COLO668 (cell line): Measurements from ENCODE around the gene MTURN.
"Not testable (repeated sequence)": the region's sequence is repeated elsewhere in the genome, so short reads cannot be mapped to it uniquely, and the experiment has no call there.

Experiments used
- DNase-seq: peaks from one replicate; lab custom pipeline; 2025; ENCODE audit not compliant: unreplicated experiment; lab: John Stamatoyannopoulos, UW

The MTURN gene

DNA sequence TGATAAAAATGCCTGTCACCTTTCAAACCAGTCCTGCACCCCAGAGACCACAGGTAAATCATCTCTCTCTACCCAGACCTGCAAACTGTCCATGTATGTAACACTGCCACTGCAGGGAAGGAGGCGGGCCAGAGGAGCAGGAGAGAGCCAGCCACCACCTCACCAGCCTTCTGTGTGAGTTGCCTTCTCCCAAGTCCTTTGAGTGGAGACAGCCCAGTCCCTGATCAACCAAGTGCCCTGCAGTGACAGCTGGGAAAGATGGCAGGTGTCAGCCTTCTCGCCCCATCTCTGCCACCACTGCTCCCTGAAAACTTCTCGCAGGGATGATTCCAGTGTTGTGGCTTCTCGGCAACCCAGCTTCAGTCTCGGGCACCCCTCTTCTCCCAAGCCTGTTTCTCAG is 42.4 kb downstream of the MTURN start:
- DNase-seq = no peak

DNA sequence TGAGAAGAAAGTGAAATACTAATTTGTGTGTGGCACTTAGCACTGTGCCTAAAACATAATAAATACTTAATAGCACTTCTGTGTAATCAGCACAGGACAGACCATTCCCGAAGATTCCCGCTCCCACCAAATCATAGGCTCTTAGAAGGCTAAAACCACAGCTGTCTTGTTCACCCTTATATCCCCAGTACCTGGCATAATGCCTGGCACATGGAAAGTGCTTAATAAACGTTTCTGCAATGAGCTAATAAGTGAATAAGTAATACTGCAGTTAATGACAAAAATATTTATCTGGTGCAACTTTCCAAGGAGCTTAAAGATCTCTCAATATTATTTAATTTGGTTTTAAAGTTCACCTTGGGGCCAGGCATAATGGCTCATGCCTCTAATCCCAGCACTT is 43.2 kb downstream of the MTURN start:
- no peak for DNase-seq

DNA sequence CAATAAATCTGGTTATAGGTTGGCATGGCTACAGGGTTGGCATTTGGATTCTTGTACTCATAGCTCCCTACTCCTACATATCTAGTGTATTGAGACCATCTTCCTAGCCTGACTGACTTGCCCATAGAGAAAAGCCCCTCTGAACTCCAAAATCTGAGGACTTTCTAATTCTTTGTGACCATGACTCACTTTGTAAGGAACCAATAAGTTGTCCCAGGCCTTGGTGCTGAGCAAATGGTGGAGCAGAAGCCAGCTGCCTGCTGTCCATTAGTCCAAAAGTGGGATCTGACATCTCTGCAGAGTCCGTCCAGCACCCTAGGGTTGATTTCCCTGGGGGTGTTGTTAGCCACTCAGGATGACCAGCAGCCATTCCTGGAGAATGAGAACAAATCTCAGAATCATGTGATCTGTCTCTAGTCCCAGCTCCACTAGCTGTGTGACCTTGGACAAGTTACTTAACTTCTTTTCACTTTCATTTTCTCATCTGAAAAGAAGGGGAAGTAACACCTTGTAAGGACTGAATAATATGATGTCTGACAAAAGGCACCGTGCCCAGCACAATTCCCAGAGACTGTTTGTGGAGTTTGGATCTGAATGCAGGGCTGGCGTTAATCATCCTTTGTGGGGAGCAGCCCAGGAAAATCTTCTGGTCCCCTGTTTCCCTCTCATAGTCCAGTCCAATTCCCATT is 44.1 kb downstream of the MTURN start:
- DNase-seq = no peak

DNA sequence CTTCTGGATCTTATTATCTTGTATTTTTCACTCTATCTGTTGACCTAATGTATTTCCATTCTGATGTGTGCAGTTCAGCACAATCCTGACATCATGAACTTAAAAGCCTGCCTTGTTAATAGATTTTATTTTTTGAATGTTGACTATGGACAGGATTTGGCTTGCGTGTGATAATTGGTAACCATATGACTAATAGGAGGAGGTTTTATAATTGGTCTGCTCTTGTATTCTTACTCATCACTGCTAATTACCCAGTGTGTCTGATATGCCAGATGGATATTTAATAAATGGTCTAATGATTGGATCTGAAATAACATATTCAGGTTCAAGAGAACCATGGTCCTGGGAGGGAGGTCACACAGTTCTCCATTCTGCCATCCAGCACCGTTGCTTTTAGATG is 45.9 kb downstream of the MTURN start:
- DNase-seq = no peak

DNA sequence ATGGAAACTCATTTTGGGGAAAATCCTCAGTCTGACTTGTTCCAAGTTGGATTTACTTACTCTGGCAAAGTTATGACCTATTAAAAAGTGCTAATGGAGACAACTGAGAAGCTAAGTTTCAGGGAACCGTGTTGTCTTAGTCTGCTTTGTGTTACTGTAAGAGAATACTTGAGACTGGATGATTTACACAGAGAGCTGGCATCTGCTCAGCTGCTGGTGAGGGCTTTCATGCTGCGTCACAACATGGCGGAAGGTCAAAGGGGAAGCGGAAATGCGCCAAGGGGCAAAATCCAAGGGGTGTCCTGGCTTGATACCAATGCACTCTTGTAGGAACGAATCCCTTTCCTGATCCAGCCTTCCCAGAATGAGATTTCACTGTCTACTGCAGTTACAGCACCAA is 46.4 kb downstream of the MTURN start:
- no peak for DNase-seq

DNA sequence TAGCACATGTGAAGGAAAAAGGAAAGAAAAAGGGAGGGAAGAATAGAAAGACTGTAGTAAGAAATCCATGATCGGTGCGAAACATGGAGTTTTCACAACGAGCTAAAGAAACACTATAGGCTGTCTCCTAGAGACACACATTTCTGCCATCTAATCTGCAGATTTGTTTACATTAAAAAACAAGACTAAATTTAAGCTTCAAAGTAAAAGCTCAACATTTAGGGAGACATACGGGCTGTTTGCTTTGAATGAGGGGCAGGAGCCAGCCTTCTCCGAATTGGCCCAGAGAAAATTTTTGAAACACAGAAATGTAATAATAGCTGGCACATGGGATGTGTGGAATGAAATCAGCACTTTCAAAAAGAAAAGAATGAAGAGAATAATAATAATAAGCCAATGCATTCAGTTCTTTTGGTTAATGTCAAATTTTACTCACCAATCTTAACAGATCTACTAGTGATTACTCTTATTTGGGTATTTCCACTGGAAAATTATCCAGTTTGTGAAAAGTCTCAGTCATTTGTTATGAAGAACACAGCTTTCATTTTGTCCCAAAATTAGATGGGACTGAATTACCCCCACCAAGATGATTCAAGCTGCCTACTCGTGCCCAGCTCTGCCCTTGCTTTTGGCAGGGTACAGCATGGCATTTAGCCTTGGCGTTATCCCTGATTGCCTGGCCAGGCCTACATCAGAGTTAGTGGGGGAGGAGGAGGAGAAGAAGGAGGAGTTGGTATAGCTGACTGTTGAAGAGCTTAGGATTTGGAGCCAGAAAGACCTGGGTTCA is 47.1 kb downstream of the MTURN start:
- no peak for DNase-seq

DNA sequence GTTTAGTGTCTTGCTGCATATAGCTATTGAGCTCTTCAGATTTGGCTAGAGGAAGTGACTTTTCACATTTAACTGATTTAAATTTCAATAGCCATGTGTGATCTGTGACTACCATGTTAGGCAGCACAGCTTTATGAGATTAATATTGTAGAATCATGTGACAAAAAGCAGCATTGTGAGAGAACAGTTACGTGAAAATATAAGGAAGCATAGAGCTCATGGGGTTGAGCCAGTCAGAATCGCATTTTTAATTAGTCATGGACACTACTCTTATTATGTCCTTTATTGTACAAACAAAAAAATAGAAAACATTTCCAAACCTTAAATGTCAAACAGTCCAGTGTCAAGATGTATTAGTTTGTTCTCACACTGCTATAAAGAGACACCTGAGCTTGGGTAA is 48.0 kb downstream of the MTURN start:
- no peak for DNase-seq

DNA sequence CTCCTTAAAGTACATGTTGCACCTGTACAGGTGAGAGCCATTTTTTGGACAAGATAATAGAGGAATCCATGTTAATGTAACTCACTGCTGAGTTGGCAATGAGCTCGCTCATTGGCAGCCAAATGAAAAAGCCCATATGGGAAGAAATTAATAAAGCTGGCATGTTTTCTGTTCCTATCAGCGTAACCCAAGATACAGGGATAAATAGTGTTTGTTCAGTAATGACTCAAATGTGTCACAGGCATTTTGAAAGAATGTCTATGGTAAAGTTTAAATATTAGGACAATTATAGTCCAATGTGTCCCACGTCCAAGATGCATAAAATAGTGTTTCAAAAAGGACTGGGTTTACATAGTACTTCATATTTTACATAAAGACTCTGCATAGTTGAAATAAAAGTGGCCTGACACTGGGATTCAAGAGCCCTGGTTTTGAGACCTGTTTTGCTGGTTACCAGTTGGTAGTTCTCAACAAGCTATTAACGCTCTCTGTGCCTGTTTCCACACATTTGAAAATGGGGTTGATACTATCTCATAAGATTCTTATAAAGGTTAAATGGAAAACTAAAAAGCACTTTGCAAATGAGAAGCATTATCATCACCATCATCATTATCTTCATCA is 49.1 kb downstream of the MTURN start:
- no peak for DNase-seq

DNA sequence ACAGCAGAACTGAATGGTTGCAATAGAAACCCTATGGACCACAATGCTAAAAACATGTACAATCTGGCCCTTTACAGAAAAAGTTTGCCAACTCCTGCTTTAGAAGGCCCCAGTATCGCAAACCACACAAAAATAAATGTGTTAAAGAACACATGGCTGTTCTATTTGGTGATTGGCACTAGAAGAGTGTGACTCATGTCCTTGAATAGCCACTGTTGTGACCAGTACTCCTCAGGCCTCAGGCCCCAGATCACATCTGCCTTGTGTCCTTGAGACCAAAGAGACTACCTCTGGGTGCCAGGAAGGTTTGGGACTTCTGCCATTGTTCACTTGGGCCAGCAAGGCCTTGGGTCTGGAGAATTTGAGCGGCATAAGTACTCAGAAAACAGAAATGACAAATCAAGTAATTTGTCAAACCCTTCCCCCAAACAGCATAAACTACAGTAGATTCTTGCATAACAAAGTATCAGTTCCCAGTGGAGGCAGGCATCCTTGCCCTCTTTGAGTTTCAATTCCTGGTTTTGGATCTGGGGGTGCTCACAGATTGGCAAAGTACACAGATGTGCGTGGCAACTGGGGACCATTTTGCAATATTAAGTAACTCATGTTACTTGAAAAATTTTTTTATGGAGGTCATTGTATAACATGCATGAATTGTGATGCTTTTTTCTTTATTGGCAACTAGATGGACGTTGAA is 50.2 kb downstream of the MTURN start:
- no peak for DNase-seq

DNA sequence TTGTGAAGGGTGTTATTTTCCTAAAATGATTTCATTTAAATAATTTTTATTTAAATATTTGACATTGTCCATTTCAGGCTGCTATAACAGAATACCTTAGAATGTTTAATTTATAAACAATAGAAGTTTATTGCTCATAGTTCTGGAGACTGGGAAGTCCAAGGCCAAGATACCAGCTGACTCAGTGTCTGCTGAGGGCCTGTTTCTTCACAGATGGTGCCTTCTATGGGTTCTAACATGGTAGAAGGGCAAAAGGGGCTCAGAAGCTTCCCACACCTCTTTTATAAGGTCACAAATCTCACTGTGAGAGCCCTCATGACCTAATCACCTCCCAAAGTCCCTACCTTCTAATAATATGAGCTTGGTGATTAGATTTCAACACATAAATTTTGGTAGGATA is 50.7 kb downstream of the MTURN start:
- no peak for DNase-seq

DNA sequence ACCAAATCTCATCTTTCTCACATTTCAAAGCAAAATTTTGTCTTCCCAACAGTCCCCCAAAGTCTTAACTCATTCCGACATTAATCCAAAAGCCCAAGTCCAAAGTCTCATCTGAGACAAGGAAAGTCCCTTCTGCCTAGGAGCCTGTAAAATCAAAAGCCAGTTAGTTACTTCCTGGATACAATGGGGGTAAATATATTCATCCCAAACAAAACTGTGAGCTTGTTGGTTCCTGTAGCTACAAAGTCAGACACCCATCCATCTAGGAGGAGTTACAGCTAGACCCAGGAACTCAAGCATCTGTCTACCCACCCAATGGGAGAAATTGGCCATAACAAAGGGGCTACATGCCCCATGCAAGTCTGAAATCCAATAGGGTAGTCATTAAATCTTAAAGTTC is 51.9 kb downstream of the MTURN start:
- no peak for DNase-seq

DNA sequence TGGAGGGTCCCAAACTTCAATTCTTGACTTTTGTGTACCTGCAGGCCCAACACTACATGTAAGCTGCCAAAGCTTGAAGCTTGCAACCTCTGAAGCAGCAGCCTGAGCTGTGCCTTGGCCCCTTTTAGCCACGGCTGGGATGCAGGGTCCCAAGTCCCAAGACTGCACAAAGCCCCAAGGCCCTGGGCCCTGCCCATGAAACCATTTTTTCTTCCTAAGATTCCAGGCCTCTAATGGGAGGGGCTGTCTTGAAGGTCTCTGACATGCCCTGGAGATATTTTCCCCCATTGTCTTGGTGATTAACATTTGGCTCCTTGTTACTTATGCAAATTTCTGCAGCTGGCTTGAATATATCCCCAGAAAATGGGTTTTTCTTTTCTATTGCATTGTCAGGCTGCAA is 52.7 kb downstream of the MTURN start:
- DNase-seq = no peak

DNA sequence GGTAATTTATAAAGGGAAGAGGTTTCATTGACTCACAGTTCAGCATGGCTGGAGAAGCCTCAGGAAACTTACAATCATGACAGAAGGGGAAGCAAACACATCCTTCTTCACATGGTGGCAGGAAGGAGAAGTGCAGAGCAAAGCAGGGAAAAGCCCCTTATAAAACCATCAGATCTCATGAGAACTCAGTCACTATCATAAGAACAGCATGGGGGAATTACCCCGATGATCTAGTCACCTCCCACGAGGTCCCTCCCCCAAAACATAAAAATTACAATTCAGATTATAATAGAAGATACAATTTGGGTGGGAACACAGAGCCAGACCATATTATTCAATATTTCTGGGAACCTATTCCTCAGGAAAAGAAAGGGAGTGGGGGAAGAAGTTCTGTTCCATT is 53.6 kb downstream of the MTURN start:
- DNase-seq = not testable (repeated sequence)

DNA sequence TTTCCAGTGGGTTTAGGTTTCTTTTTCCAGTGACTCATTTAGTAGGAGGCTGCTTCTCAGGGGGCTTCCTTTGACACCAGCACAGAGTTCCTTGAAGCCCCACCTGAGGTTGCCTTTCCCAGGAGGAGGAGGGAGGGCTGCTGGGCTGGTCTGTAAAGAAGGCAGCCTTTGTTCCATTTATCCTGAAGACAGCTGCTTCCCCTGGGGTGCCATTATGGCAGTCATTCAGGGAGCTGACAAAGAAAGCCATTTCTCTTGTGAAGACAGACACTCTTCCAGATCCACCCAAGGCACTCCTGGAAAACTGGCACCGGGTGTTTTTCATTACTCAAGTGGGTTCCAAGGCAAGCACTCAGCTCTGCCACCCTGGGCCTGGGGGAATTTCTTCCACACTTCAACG is 54.0 kb downstream of the MTURN start:
- no peak for DNase-seq

DNA sequence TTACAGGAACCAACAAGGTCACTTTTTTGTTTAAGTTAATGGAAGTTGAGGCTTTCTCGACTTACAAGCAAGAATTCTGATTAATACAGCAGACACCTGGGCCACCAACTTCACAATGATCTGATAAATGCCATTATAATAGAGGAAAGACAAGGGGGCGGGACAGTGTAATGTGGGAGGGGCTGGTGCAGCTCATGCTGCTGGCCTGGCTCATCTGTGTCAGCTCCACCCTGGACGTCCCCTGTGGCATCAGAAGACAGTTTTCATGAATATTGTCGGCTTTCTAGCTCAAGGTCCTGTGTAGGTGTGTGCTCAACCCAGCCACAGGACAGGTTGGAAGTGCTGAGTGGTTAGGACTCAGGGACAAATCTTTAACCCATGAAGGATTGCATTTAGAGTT is 57.0 kb downstream of the MTURN start:
- no peak for DNase-seq

DNA sequence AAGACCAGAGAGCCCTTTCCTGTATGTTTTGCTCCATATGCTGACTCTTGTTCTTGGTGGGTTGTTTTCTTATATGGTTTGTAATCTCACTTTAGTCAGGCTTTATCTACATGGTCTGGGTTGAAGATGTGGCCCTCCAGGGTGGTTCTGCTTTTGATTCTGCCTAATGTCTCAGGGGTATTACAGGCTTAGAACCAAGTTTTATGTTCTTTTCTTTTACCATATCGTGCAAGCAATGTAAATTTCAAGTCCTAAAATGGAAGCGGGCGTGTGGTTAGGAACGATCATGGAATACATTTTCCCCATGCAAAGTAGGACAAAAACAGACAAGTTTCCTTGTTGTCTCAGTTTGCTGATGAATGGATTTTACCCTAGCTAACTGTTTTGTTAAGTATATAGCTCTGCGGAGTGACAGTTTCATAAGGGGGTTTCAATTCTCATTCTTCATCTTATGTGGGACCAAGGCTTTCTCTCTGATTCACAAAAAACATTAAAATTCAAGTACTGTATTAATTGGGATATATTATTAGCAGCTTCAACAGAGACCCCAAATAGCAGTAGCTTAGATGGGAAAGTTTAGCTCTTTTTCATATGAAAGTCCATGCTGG is 58.7 kb downstream of the MTURN start:
- no peak for DNase-seq

DNA sequence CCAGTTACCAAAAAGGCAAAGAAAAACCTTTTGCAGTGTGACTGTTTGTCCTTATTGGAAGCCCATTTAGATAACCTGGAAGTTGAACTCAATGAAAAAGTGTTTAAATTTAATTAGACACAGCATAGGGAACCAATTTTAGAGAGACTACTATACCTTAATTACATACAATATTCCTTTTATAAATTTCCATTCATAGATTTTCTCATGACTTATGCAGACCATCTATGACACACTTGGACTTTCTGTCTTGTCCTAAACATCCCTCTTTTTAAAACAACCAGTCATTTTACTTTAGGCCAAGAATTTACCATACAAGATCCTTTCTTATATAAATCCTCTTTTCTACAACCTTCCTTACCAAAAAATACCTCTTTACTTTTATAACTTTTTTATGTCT is 61.6 kb downstream of the MTURN start:
- no peak for DNase-seq

DNA sequence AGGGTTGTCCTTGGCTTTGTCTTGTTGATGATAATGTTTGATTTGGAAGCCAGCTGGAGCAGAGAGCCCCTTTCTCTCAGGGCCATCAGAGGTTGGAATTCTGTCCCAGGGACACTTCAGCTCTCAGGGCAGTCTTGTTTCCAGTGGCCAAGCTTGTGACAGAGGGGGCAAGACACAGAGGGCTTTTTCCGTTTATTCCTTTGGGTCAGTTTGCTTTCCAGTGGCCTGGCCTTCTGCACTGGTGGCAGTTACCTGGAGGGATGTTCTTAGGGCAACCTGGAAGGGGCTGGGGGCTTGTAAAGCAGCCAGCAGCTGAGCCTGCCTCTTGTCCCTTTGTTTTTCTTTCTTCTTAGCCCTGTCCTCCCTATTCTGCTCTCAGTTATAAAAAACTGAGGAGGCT is 62.7 kb downstream of the MTURN start:
- DNase-seq = no peak

DNA sequence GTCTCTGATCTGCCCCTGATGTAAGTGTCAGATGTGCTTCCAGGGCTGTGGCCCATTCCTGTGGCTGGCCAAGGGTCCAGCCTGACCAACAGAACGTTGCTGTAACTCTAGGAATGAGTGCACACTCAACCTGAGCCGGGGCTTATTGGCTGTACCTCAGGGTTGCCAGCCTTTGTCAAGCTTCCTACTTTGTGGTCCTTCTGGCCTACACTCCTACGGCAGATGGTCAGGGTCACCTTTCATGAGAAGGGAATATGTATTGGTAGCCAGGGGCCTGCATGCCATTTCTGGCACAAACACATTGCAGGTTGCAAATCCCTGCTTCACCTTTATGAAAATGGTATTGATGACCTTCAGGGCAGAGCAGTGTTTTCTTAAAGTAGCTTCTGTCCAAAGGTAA is 64.5 kb downstream of the MTURN start:
- no peak for DNase-seq

DNA sequence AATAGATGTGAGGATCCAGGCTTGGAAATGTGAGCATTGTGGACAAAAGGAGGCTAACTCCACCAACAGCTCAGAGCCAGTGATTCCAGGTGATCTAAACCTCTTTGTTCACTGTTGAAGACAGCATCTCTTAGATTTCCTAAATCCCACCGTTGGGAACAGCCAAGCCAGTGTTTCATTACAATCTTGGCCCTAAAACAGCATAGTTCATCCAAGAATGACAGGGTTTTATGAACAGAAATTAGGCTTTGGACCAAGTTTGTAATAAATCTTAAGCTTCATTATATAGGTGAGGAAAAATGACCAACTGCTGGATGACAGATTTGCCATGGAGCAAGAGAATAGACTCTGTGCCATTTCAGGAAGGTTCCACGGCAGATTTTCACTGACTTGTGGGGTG is 65.8 kb downstream of the MTURN start:
- DNase-seq = no peak

DNA sequence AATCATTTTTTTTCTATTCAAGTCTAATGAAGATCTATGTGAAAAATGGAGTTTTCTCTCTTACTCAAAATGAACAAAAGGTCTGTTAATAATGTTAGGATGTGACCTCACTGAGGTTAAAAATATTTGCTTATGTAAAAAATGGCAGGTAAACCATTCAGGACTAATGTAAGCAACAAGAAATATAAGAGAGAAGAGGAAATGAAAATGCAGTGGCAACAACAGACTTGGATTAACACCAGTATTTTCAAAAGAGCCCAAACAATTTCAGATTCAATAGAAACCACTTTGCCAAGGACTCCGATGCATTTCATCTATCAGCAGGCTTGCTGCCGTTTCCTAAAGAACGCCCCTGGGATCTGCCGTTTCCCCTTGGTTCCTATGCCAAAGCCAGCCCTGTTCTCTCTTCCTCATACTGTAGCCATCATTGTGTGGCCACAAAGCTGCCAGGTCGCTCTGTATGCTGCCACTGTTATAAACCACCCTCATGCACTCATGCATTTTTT is 66.4 kb downstream of the MTURN start:
- DNase-seq = no peak
